H1 (cell line): ENCODE data around the gene STXBP4. TPM values are rescaled to one million over a fixed set of nuclear protein-coding genes. Genes with fewer than 3 reads are reported as not detected.

Experiments used
- CTCF ChIA-PET: fragments of 300-600 bp; sonication (Branson Sonifier 250); formaldehyde crosslinking; loops from one replicate; lab custom pipeline; 2021; ENCODE audit not compliant: partially characterized antibody; lab: Charles Lee
- POLR2A ChIA-PET: fragments of 300-600 bp; sonication (Branson Sonifier 250); formaldehyde crosslinking; loops from one replicate; lab custom pipeline; 2021; ENCODE audit warnings: inconsistent platforms; ENCODE audit not compliant: partially characterized antibody; lab: Charles Lee
- DNase-seq, 2 experiments: peaks; one replicate each; pipeline versions ENCODE4 v3.0.0 to v3.0.0-alpha.2; 2010 to 2022; ENCODE audit warnings: low spot score in 2 of 2, low read depth in 1 of 2, mixed read lengths in 1 of 2
- FAIRE-seq: peaks from 2 replicates; lab custom pipeline; 2011; peaks lifted over from hg19 to GRCh38; lab: Jason Lieb, UNC
- H2AFZ ChIP-seq: 2 replicates; pipeline ENCODE4 v1.8.1; 2012; ENCODE audit warnings: low read length, inconsistent platforms
- H2AK5ac ChIP-seq: 2 replicates; pipeline ENCODE4 v1.6.1; 2013; ENCODE audit warnings: low read depth, low read length
- H2BK120ac ChIP-seq: replicated peaks from 2 replicates; pipeline ENCODE3; 2013; ENCODE audit warnings: low read depth, low read length, inconsistent platforms
- H2BK12ac ChIP-seq: 2 replicates; pipeline ENCODE4 v1.6.1; 2013; ENCODE audit warnings: low read depth, low read length
- H2BK15ac ChIP-seq: 2 replicates; pipeline ENCODE4 v1.6.1; 2013; ENCODE audit warnings: low read length
- H2BK20ac ChIP-seq: 2 replicates; pipeline ENCODE4 v1.6.1; 2013; ENCODE audit warnings: low read length
- H2BK5ac ChIP-seq: 2 replicates; pipeline ENCODE4 v1.6.1; 2013; ENCODE audit warnings: low read depth, low read length
- H3K14ac ChIP-seq: 2 replicates; pipeline ENCODE4 v1.6.1; 2013; ENCODE audit warnings: inconsistent platforms; ENCODE audit not compliant: insufficient read length
- H3K18ac ChIP-seq: 2 replicates; pipeline ENCODE4 v1.6.1; 2013; ENCODE audit warnings: low read length; ENCODE audit errors: extremely low read depth
- H3K23ac ChIP-seq: 2 replicates; pipeline ENCODE4 v1.6.1; 2013; ENCODE audit warnings: inconsistent platforms; ENCODE audit not compliant: insufficient read length
- H3K23me2 ChIP-seq: 2 replicates; pipeline ENCODE4 v1.6.1; 2013; ENCODE audit warnings: low read depth, low read length
- H3K27ac ChIP-seq: 2 replicates; pipeline ENCODE4 v1.6.1; 2011; ENCODE audit warnings: low read depth, low read length, inconsistent platforms
- H3K27me3 ChIP-seq, 4 experiments: replicated peaks in 1 of 4; 1 replicate in 1 of 4; 2 replicates in 3 of 4; pipeline versions ENCODE4 v1.6.1 to v1.8.1; 2011 to 2013; ENCODE audit warnings: low read length in 3 of 4, mild to moderate bottlenecking in 3 of 4, inconsistent platforms in 2 of 4, mixed read lengths in 2 of 4, moderate library complexity in 1 of 4; ENCODE audit not compliant: control insufficient read depth in 3 of 4, insufficient read depth in 3 of 4; ENCODE audit errors: extremely low read depth in 1 of 4
- H3K36me3 ChIP-seq, 4 experiments: 2 replicates each; pipeline versions ENCODE4 v1.6.1 to v1.8.1; 2011 to 2013; ENCODE audit warnings: mild to moderate bottlenecking in 4 of 4, low read length in 3 of 4, moderate library complexity in 2 of 4, control low read depth in 1 of 4, inconsistent platforms in 1 of 4; ENCODE audit not compliant: insufficient read depth in 4 of 4, control insufficient read depth in 2 of 4
- H3K4ac ChIP-seq: replicated peaks from 2 replicates; pipeline ENCODE3; 2013; ENCODE audit warnings: low read length, low read depth, mixed read lengths, inconsistent platforms; ENCODE audit not compliant: insufficient read length
- H3K4me1 ChIP-seq, 4 experiments: replicated peaks in 1 of 4; 1 replicate in 1 of 4; 2 replicates in 3 of 4; pipeline versions ENCODE4 v1.6.1 to v1.8.1; 2011 to 2013; ENCODE audit warnings: low read length in 3 of 4, inconsistent platforms in 2 of 4, mixed read lengths in 1 of 4; ENCODE audit not compliant: insufficient read depth in 4 of 4, control insufficient read depth in 3 of 4
- H3K4me2 ChIP-seq, 2 experiments: 2 replicates each; pipeline versions ENCODE4 v1.6.1 to v1.8.1; 2011 to 2013; ENCODE audit warnings: low read depth in 2 of 2, low read length in 2 of 2, control low read depth in 1 of 2, inconsistent platforms in 1 of 2, mild to moderate bottlenecking in 1 of 2; ENCODE audit not compliant: insufficient read depth in 1 of 2
- H3K4me3 ChIP-seq, 4 experiments: fragments of 200-600, 300-600 bp in 1 of 4; sonication (generic), shearing (Covaris generic), sonication (Bioruptor Twin) in 1 of 4; 2 replicates each; pipeline versions ENCODE4 v1.5.1 to v1.8.1; 2011 to 2016; ENCODE audit warnings: low read length in 4 of 4, low read depth in 3 of 4, control low read depth in 2 of 4, inconsistent platforms in 2 of 4, mild to moderate bottlenecking in 2 of 4, mixed read lengths in 1 of 4, moderate library complexity in 1 of 4; ENCODE audit not compliant: insufficient read depth in 2 of 4; ENCODE audit errors: extremely low read depth in 1 of 4
- H3K56ac ChIP-seq: replicated peaks from 2 replicates; pipeline ENCODE3; 2013; ENCODE audit warnings: low read depth, mild to moderate bottlenecking, mixed read lengths, low read length, inconsistent platforms; ENCODE audit not compliant: insufficient read length
- H3K79me1 ChIP-seq: 2 replicates; pipeline ENCODE4 v1.6.1; 2013; ENCODE audit warnings: low read depth, low read length, control low read depth
- H3K79me2 ChIP-seq, 2 experiments: 2 replicates each; pipeline versions ENCODE4 v1.6.1 to v1.8.1; 2012 to 2013; ENCODE audit warnings: low read length in 2 of 2, mild to moderate bottlenecking in 2 of 2, inconsistent platforms in 1 of 2; ENCODE audit not compliant: insufficient read depth in 2 of 2, control insufficient read depth in 1 of 2
- H3K9ac ChIP-seq, 4 experiments: replicated peaks in 1 of 4; 1 replicate in 1 of 4; 2 replicates in 3 of 4; pipeline versions ENCODE4 v1.6.1 to v1.8.1; 2011 to 2013; ENCODE audit warnings: low read depth in 3 of 4, low read length in 3 of 4, control low read depth in 2 of 4, mild to moderate bottlenecking in 2 of 4, moderate library complexity in 2 of 4, inconsistent platforms in 1 of 4; ENCODE audit errors: extremely low read depth in 1 of 4
- H3K9me3 ChIP-seq, 2 experiments: 2 replicates each; pipeline versions ENCODE4 v1.6.1 to v1.8.1; 2012 to 2013; ENCODE audit warnings: mild to moderate bottlenecking in 2 of 2, moderate library complexity in 2 of 2, control low read depth in 1 of 2, inconsistent platforms in 1 of 2, low read depth in 1 of 2, low read length in 1 of 2, mixed read lengths in 1 of 2; ENCODE audit not compliant: insufficient read depth in 2 of 2
- H4K20me1 ChIP-seq, 2 experiments: replicated peaks in 1 of 2; 2 replicates each; pipeline versions ENCODE3 to v1.8.1; 2011 to 2013; ENCODE audit warnings: inconsistent platforms in 2 of 2, low read length in 2 of 2, mild to moderate bottlenecking in 1 of 2; ENCODE audit not compliant: insufficient read depth in 2 of 2, control insufficient read depth in 1 of 2
- H4K5ac ChIP-seq: 2 replicates; pipeline ENCODE4 v1.6.1; 2013; ENCODE audit warnings: low read length, low read depth, mixed read lengths, inconsistent platforms; ENCODE audit not compliant: insufficient read length
- H4K8ac ChIP-seq: 2 replicates; pipeline ENCODE4 v1.8.0; 2013; ENCODE audit warnings: mild to moderate bottlenecking, moderate library complexity, low read length, inconsistent platforms; ENCODE audit not compliant: insufficient read depth; ENCODE audit errors: extremely low read depth
- H4K91ac ChIP-seq: replicated peaks from 2 replicates; pipeline ENCODE3; 2013; ENCODE audit warnings: low read length, mixed read lengths, inconsistent platforms; ENCODE audit not compliant: insufficient read length
- CHD1 ChIP-seq: IDR thresholded peaks from 2 replicates; pipeline ENCODE4 v1.6.1; 2012; ENCODE audit warnings: low read depth, low read length, improper control_type of control experiment
- HDAC2 ChIP-seq, 2 experiments: fragments of 300-600 bp in 1 of 2; sonication (generic) in 1 of 2; IDR thresholded peaks; 2 replicates each; pipeline ENCODE4 v1.6.1; 2011 to 2012; ENCODE audit warnings: low read depth in 2 of 2, low read length in 2 of 2, mild to moderate bottlenecking in 2 of 2, moderate library complexity in 2 of 2, borderline replicate concordance in 1 of 2, inconsistent platforms in 1 of 2
- RBBP5 ChIP-seq: IDR thresholded peaks from 2 replicates; pipeline ENCODE4 v1.7.1; 2012; ENCODE audit warnings: low read depth, mild to moderate bottlenecking, inconsistent platforms, low read length, moderate library complexity, borderline replicate concordance
- polyA plus RNA-seq, 7 experiments: library from polyadenylated mRNA; depleted of rRNA in 3 of 7; stranded (reverse) in 5 of 7; unstranded in 2 of 7; fragments of >200 nt in 5 of 7; fragments of 200-250 nt in 2 of 7; gene quantifications; 1 replicate in 5 of 7; 2 replicates in 1 of 7; 4 replicates in 1 of 7; pipeline versions ENCODE4 v1.2.1 to v1.2.3, GENCODE V29; 2011 to 2013; ENCODE audit warnings: missing spikeins in 2 of 7, mixed read lengths in 2 of 7
- total RNA-seq: library from RNA; stranded (reverse); fragmentation: NEBNext Ultra II Directional; extraction: Animal tissue kit (Norgen Biotek cat#: 25700); gene quantifications from 2 replicates; pipeline ENCODE4 v1.2.1, GENCODE V29; 2021

STXBP4 gene
- total and polyA plus RNA-seq, 2 of the 8 experiments (the other 6 are each of a cell fraction or from before 2014, with no cell fraction given): 3.2 to 18.5 TPM

DNA sequence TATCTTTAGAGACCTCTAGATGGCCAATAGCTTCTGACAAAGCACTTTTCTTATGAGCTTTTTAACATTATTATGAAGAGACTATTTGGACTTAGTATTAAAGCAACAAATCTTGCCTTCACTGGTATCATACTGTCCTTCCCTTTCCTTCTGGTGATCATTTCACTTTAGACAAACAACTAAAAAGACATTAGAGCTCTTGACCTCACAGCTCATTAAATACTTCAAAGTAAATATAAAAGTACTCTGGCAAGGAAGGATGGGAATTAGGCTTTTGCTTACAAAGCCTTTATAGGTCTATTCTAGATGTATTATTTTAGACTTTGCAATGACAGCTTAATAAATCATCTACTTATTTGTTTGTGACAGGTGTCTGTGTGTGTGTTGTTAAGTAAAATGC, 11.1 kb downstream of the STXBP4 start:
- Histone ChIP-seq H3K4me3 (no peak overlapping the region), H3K18ac (no peak overlapping the region), H3K27me3 (no peaks in the 10 kb centered on the region), H3K27ac (no peak overlapping the region), H3K36me3 (peaks cover 0 to 6% (median 0%) of the 10 kb centered on the region in 4 experiments; a peak in 3 of 8 replicates), H2AFZ (no peak overlapping the region), H2BK120ac (no peak overlapping the region), H2BK12ac (no peak overlapping the region), H3K9ac (no peak overlapping the region), H3K79me2 (peaks cover 1 to 43% of the 10 kb centered on the region in 2 experiments; a peak in 3 of 4 replicates), H2BK20ac (no peak overlapping the region), H2AK5ac (no peak overlapping the region), H4K8ac (no peak overlapping the region), H2BK5ac (no peak overlapping the region), H2BK15ac (no peak overlapping the region), H3K4ac (no peak overlapping the region), H3K4me1 (no peaks in the 10 kb centered on the region), H3K23ac (no peak overlapping the region), H3K56ac (no peak overlapping the region), H3K23me2 (peaks cover 1% of the 10 kb centered on the region; the same call in 1 of the 2 replicates), H4K20me1 (peaks cover 0 to 2% of the 10 kb centered on the region in 2 experiments), H4K91ac (no peak overlapping the region), H4K5ac (no peak overlapping the region), H3K79me1 (no peaks in the 10 kb centered on the region; the same call in 1 of the 2 replicates), H3K14ac (no peak overlapping the region), H3K9me3 (peaks cover 0 to 5% of the 10 kb centered on the region in 2 experiments; a peak in 1 of 4 replicates), H3K4me2 (no peak overlapping the region)
- ChIA-PET CTCF (no interaction called here), POLR2A (interaction anchor here (1.5 kb wide), 1 partner anchor 9 kb away, joined by 5 read pairs; no protein-coding TSS in a partner anchor)
- FAIRE-seq (no peak), DNase-seq (no peak)
- TF ChIP-seq RBBP5: no peak
- TF ChIP-seq HDAC2 (IDR thresholded peaks at IDR 0.05; ENCODE audit: borderline replicate concordance in 1 of 2, low read depth in 2 of 2, low read length in 2 of 2): no peak
- no peak for TF ChIP-seq CHD1
